GM12878 (cell line): ENCODE results near the gene DEFB124.

ENCODE experiments used
- CTCF ChIP-seq, 3 experiments: IDR thresholded peaks in 2 of 3; conservative IDR thresholded peaks in 1 of 3; 2 replicates each; pipeline ENCODE4 v1.5.1; 2011; ENCODE audit warnings: low read depth in 3 of 3, low read length in 3 of 3, mild to moderate bottlenecking in 3 of 3, control low read depth in 2 of 3, moderate library complexity in 2 of 3, inconsistent platforms in 1 of 3, mixed read lengths in 1 of 3; ENCODE audit not compliant: control insufficient read depth in 2 of 3, insufficient read depth in 1 of 3; ENCODE audit errors: extremely low read depth in 1 of 3
- EZH2 ChIP-seq: IDR thresholded peaks from 2 replicates; pipeline ENCODE4 v1.6.1; 2012; ENCODE audit warnings: low read depth, mild to moderate bottlenecking, control low read depth, inconsistent platforms, low read length, borderline replicate concordance; ENCODE audit not compliant: control insufficient read depth
- JUNB ChIP-seq: IDR thresholded peaks from 2 replicates; pipeline ENCODE4 v1.6.1; 2016; ENCODE audit warnings: antibody characterized with exemption, mild to moderate bottlenecking
- NRF1 ChIP-seq: conservative IDR thresholded peaks from 2 replicates; pipeline ENCODE4 v1.6.1; 2011; ENCODE audit warnings: mild to moderate bottlenecking, low read depth, low read length, improper control_type of control experiment
- POLR2A ChIP-seq: IDR thresholded peaks from 2 replicates; pipeline ENCODE4 v1.6.1; 2011; ENCODE audit warnings: low read depth, mild to moderate bottlenecking, low read length
- POLR2AphosphoS5 ChIP-seq: IDR thresholded peaks from 2 replicates; pipeline ENCODE4 v1.6.1; 2011; ENCODE audit warnings: mild to moderate bottlenecking, low read length, inconsistent platforms
- RAD21 ChIP-seq: IDR thresholded peaks from 2 replicates; pipeline ENCODE4 v1.6.1; 2011; ENCODE audit warnings: mild to moderate bottlenecking, low read depth, low read length, moderate library complexity; ENCODE audit not compliant: insufficient read depth
- RAD51 ChIP-seq: fragments of 450-650 bp; IDR thresholded peaks from 2 replicates; pipeline ENCODE4 v1.6.1; 2016; ENCODE audit warnings: moderate library complexity, mild to moderate bottlenecking, inconsistent platforms
- SP1 ChIP-seq: IDR thresholded peaks from one replicate; pipeline ENCODE4 v1.6.1; 2011; ENCODE audit warnings: low read depth, low read length
- TF ChIP-seq, protein P1 (sequence below): IDR thresholded peaks from 2 replicates; pipeline ENCODE4 v1.6.1; 2012; ENCODE audit warnings: low read depth, low read length, improper control_type of control experiment

DNA sequence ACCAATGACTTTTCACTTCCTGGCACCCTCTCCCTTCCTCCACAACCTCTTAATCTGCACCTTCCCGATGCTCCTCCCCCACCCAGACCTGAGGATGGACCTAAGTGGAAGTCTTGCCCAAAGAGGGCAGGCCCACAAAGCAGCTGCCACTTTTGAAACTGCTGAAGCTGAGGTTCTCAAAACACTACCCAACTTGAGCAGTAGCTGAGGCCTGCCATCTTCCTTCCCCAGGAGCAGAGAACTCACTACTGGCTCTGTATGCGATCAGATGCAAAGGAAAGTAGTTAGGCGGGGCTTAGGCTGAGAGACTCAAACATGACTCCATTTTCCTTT, 40.8 kb upstream of the DEFB124 start:
- no peak for TF ChIP-seq POLR2A
- TF ChIP-seq POLR2AphosphoS5 = no peak
- TF ChIP-seq CTCF (IDR thresholded peaks at IDR 0.05 in 2 of 3, conservative IDR thresholded peaks at IDR 0.05 in 1 of 3; ENCODE audit: control insufficient read depth in 2 of 3, extremely low read depth in 1 of 3, insufficient read depth in 1 of 3, low read depth in 3 of 3, low read length in 3 of 3) = no peak
- no peak for TF ChIP-seq NRF1
- no peak for TF ChIP-seq RAD51
- no peak for TF ChIP-seq EZH2
- TF ChIP-seq, protein P1, sequence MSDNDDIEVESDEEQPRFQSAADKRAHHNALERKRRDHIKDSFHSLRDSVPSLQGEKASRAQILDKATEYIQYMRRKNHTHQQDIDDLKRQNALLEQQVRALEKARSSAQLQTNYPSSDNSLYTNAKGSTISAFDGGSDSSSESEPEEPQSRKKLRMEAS = no peak
- no peak for TF ChIP-seq RAD21
- TF ChIP-seq JUNB = no peak
- TF ChIP-seq SP1 = no peak
